ENCODE data around the gene UBE2E2.

The UBE2E2 gene

DNA sequence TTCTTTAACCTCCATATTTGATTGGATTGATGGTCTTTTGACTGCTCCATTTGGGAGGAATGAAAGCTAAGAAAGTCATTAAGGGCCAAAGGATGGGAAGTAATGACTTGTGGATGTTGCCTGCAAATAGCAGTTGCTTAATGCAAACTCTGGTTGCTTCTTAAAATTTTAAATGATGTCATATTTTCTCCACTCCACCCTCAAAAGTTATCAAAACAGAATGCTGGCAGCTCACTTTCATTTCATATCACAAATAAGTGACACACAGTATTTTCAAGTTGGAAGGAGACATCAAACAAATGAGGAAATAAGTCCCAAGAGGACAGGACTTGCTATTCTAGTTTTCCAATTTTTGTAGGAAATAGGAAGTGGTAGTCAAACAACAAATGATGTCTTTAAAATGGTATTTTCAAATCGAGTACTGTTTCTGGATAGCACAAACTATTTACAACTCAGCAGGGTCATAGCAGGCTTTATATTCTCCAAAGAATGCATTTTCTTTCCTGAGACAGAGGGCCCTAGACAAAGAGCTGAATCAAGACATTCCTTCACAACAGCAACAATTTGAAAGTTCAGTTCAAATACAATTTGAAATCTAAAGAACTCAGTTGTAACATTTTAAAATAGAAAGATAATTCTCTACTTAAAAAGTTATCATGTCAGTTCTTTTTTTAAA is 437.5 kb downstream of the UBE2E2 start:
- DNase-seq: no peak
